Measurements from ENCODE around the gene FTO.

- TF ChIP-seq CTCF (IDR thresholded peaks at IDR 0.05; ENCODE audit: low read length) (no peak), EZH2phosphoT487 (IDR thresholded peaks at IDR 0.05; ENCODE audit: low read length) (no peak), EZH2 (optimal IDR thresholded peaks at IDR 0.05; ENCODE audit: low read depth, low read length) (no peak)
These were observed 161.0 kb downstream of the FTO start for GRCh38 chr16:53864819-53865493.
